ENCODE data around the gene NT5DC3.

GRCh38 chr12:103778781-103779180 is 62.3 kb downstream of the NT5DC3 start:
- no peak for TF ChIP-seq CTCF (IDR thresholded peaks at IDR 0.05)
- TF ChIP-seq TEAD1 (CRISPR knock-in tag; IDR thresholded peaks at IDR 0.05), result no peak
- no peak for TF ChIP-seq IRF2 (CRISPR knock-in tag; IDR thresholded peaks at IDR 0.05; ENCODE audit: borderline replicate concordance, low read depth)
- TF ChIP-seq TEAD4 (CRISPR knock-in tag; IDR thresholded peaks at IDR 0.05), result no peak
- no peak for TF ChIP-seq ESRRA (CRISPR knock-in tag; IDR thresholded peaks at IDR 0.05; ENCODE audit: borderline replicate concordance)
- no peak for TF ChIP-seq STAT6 (CRISPR knock-in tag; conservative IDR thresholded peaks at IDR 0.05; ENCODE audit: low read depth)
- no peak for TF ChIP-seq NFYB (CRISPR knock-in tag; conservative IDR thresholded peaks at IDR 0.05; ENCODE audit: low read depth)
- TF ChIP-seq E2F1 (CRISPR knock-in tag; IDR thresholded peaks at IDR 0.05), result no peak
- TF ChIP-seq KAT7 (CRISPR knock-in tag; IDR thresholded peaks at IDR 0.05; ENCODE audit: borderline replicate concordance), result no peak
- TF ChIP-seq PRDM15 (CRISPR knock-in tag; IDR thresholded peaks at IDR 0.05), result no peak
- no peak for TF ChIP-seq MAX (CRISPR knock-in tag; IDR thresholded peaks at IDR 0.05)
- no peak for TF ChIP-seq FOXP4 (CRISPR knock-in tag; IDR thresholded peaks at IDR 0.05)
- no peak for TF ChIP-seq ZBTB21 (CRISPR knock-in tag; IDR thresholded peaks at IDR 0.05; ENCODE audit: borderline replicate concordance)

Data from WTC11 (cell line).